ENCODE results near the gene FUT3.

FUT3 gene

DNA sequence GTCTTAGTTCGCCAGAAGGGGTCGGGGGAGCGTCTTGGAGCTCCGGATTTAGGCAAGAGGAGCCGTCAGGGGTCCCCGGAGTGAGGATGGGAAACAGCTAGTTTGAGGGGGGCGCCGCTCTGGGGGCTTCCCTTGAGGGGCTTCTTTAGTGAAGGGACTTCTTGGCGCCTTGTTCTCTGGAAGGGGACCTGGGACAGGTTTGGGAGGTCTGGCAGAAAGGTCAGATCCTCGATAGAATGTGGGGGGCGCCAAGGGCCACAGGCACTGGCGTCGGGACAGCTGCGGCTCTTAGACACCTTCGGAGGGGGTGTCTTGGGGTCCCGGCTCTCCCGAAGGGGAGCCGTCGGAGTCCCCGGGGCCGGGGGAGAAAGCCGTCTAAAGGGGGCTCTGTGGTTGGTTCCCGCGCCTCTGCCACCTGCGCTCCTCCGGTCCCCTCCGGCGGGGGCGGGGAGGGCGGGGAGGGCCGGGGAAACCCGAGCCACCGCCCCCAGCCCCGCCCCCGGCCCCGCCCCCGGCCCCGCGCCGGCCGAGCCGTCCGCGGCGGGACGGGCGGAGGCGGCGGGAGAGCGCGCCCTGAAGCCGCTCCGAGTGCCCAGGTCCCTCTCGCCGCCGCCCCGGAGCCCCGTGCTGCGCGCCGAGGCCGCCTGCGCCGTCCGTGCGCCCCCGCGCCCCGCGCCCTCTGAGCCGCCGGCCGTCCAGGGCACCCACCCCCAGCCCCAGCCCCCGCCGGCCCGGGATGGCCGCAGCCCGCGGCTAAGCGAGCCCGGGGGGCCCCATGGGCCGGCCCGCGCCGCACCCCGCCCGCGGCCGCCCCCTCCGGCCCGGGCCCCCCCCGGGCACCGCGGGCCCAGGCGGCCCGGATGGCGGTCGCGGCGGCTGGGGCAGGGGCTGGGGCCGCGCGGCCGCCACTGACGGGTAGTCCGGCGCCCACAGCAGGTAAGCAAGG, 46.5 kb downstream of the FUT3 start, which contains the start of gene NRTN:
TSS of gene NRTN (plus strand) at position 552 of the 946 bp plus-strand sequence. CDS start 19,099 bp downstream, outside the sequence.
- in situ Hi-C loops (cut with HindIII; ENCODE audit: low sequenced_read_pairs) = no loop called here

DNA sequence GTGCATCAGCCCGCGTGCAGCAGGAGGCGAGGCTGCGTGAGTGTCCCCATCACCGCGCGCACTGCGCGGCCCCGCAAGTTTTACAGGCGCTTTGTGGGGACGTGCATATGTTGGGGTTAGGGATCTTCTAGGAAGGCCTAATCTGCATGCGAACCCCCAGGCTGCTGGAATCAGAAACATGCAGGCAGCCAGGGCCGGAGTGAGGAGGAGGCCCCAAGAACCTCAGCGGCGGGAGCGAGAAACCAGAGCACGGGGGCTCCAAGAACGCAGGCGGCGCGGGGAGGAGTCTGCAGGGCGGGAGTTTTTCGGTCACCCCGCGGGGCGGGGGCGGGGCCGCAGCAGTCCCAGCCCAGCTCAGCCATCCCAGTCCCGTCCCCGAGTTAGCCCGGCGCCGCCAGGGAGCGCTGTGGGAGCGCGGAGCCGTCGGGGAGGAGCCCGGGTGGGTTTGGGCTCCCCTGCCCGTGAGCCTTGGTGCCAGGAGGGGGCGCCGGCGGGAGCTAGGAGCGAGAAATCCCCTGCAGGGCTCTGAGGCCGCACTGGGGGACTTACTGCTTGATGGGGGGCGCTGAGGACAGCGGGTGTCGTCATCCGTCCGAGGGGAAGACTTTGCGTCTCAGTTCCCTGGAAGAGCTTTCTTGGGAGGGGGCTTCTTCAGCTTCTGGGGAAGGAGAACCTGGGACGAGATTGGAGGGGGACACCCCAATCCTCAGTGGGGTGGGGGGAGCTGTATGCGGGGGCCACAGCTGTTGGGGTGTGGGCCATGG, 47.3 kb downstream of the FUT3 start:
- in situ Hi-C loops (cut with HindIII; ENCODE audit: low sequenced_read_pairs) = no loop called here

DNA sequence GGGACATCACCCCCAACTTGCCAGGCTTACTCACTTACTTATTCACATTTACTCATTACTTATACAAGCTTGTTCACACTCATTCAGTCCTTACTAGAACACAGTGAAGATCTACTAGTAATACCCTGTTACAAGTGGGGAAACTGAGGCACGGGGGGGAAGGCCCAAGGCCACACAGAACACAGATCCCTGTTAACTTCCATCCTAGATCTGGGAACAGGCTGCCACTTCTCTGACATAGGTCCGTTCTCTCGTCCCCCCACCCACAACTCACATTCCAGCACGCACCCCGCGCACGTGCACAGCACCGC, 47.9 kb downstream of the FUT3 start:
- in situ Hi-C loops (cut with HindIII; ENCODE audit: low sequenced_read_pairs) = no loop called here

DNA sequence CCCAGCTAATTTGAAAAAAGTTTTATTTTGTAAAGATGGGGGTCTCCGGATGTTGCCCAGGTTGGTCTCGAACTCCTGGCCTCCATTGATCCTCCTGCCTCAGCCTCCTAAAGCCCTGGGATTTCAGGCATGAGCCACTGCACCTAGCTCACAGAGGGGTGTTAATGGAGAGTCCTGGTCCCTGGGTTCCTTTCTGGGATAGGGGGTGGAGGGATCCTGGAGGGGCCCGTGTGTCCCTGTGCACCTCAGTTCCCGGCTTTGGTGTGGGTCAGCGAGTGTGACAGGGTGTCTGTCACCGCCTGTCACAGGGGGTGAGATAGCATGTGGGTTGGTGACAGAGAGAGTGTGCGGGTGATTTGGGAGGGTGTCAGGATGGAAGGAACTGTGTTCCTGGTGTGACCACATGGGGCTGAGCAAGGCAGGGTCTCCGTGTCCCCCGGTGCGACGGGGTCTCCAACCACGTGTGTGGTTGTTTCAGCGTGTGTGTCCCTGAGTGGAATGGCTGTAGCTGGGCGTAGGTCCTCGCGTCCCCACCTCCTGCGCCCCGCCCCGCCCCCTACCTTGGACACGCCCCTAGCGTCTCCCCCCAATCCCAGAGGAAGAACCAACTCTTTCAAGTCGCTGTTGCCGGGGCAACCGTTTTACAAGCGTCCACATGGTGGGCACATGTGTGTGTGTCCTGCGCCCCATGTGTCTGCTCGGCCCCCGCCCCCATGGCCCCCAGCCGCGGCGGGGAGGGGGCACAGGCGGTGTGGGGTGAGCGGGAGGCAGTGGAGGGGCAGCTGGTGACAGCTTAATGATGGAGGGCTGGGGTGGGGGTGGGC, 49.2 kb downstream of the FUT3 start:
- in situ Hi-C loops (cut with HindIII; ENCODE audit: low sequenced_read_pairs) = no loop called here

DNA sequence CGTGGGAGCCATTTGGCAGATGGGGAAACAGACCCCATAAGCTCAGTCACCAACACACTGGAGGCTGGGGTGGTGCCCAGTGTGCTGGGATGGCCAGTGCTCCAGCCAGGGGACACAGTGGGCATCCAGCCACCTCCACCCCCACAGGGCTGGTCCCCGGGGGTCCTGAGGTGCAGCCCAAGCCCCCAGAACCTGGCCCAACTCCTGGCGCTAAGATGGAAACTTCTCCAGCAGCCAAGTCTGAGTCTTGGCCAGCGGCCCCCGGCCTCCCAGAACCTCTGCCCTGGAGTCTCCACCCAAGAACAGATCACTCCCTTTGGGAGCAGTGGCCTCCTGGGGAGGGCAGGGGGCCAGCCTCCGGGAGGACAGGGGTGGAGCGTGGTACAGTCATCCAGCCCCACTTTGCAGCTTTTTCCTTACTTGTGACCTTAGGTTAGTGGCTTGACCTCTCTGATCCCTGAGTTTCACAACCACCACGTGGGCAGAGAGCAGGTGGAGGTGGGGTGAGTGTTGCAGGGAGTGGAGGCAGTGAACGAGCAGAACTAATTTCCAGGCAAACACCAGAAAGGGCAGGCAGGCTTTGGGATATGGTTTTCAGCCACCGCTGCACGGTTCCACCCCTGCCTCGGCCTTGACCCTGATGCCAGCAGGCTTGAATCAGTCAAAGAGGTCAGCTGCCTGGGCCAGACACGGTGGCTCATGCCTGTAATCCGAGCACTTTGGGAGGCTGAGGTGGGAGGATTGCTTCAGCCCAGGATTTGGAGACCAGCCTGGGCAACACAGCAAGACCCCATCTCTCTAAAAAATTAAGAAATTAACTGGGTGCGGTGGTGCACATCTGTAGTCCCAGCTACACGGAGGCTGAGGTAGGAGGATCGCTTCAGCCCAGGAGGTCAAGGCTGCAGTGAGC, 50.6 kb downstream of the FUT3 start:
- in situ Hi-C loops (cut with HindIII; ENCODE audit: low sequenced_read_pairs) = no loop called here

DNA sequence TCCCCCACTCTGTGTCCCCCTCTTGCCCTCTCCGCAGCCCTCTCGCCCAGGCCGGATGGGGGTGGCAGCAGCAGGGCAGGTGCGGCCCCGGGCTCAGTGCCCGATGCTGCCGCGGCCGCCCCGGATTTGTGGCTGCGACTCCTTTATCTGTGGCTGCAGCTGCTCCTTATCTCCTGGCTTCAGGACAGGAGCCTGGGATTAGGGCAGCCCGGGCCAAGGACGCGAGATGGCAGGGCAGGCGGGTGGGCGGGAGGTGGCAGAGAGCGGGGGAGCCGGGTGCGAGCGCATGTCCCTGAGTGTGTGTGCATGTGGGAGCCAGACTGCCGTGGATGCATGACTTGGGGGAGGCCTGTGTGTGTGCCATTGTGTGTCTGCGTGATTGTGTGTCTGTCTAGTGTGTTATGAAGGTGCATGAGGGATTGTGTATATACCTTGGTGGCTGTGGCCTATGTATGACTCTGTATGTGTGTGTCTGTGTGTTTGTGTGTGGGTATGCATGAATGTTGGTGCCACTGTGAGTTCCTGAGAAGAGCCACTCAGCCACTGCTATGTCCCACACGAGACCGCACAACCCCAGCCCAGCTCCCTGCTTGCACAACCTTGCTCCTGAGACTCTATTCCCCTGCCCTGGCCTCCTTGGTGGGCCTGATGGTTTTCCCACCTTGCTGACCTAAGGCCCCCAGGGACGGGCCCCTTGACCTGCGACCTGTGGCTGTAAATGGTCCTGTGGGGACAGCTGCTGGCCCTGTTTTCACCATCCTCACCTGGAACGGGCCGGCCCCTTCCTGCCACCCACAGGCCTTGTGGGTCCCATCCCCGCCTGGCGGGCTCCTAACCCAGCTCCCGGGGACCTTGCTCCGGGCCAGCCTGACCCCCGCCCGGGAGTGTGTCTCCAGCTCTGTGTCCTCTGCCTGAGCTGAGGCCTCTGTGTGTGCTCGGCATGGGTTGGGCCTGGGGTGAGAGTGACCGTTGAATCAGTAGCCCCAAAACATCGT, 51.7 kb downstream of the FUT3 start:
- in situ Hi-C loops (cut with HindIII; ENCODE audit: low sequenced_read_pairs) = no loop called here

DNA sequence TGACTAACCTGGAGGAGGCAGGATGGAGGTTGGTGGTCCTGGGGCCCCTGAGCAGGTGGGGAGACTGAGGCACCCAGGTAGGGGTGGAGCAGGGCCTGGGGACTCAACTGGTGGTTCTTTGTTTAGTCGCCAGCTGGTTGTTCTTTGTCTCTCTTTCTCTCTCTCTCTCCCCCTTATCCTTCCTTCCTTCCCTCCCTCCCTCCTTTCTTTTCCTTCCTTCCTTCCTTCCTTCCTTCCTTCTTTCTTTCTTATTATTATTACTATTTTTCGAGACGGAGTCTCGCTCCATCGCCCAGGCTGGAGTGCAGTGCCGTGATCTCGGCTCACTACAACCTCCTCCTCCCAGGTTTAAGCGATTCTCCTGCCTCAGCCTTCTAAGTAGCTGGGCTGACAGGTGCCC, 53.0 kb downstream of the FUT3 start:
- in situ Hi-C loops (cut with HindIII; ENCODE audit: low sequenced_read_pairs) = no loop called here

DNA sequence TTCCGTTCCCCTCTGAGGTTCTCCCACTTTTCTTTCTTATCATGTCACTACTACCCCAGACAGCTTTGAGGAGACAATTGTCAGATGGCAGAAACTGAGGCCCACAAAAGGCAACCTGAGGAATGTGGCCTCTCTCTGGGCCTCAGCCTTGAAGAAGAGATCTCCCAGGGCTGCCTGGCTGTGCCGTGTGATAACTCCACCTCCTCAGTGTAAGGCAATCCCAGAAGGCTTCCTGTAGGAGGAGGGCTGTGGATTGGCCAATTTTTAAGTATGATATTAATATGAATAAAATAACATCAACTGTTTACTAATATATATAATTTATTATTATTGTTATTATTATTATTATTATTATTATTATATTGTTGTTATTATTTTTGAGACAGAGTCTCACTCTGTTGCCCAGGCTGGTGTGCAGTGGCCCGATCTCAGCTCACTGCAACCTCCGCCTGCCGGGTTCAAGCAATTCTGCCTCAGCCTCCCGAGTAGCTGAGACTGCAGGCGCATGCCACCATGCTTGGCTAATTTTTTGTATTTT, 55.8 kb downstream of the FUT3 start:
- in situ Hi-C loops (cut with HindIII; ENCODE audit: low sequenced_read_pairs) = no loop called here

DNA sequence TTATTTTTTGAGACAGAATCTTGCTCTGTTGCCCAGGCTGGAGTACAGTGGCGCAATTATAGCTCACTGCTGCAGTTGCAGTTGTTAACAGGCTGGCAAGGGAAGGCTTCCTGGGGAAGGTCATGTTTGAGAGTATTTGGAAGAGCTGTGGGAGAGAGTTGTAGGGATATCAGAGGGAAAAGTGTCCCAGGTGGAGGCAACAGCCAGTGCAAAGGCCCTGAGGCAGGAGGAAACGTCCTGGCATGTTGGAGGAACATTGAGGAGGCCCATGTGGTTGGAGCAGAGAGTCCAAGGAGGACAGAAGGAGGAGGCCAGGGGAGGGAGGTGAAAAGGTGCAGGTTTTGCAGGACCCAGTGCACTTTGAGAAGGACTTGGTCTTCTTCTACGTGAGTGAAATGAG, 58.1 kb downstream of the FUT3 start:
- in situ Hi-C loops (cut with HindIII; ENCODE audit: low sequenced_read_pairs) = no loop called here

Measured in DLD1 (cell line).